Transverse colon (tissue), 4 donors: ENCODE results near the gene SRSF4. TPM values are rescaled to one million over a fixed set of nuclear protein-coding genes. Genes with fewer than 3 reads are reported as not detected.
A peak's percentile ranks its signal among the peaks of the same experiment; 100 is the strongest.

Source experiments
- DNase-seq: peaks from one replicate; pipeline ENCODE4 v3.0.0-alpha.2; 2019
- H3K27ac ChIP-seq, 4 donors: fragments of 200-600 bp; sonication (generic); 2 replicates each; pipeline ENCODE4 v1.5.1; 2016 to 2018; ENCODE audit warnings: inconsistent platforms in 4 of 4
- H3K27me3 ChIP-seq: fragments of 200-600 bp; sonication (generic); 2 replicates; pipeline ENCODE4 v1.5.1; 2017; ENCODE audit warnings: inconsistent platforms
- H3K36me3 ChIP-seq, 4 donors: fragments of 200-600 bp; sonication (generic); 2 replicates each; pipeline ENCODE4 v1.5.1; 2017 to 2019; ENCODE audit warnings: inconsistent platforms in 4 of 4
- H3K4me1 ChIP-seq, 4 donors: fragments of 200-600 bp; sonication (generic); 2 replicates each; pipeline ENCODE4 v1.5.1; 2017 to 2020; ENCODE audit warnings: inconsistent platforms in 4 of 4
- H3K4me3 ChIP-seq, 4 donors: fragments of 200-600 bp; sonication (generic); 1 replicate in 1 of 4; 2 replicates in 3 of 4; pipeline versions ENCODE4 v1.5.1 to v1.6.1; 2017 to 2019; ENCODE audit warnings: inconsistent platforms in 4 of 4
- H3K9me3 ChIP-seq, 2 donors: fragments of 200-600 bp; sonication (generic); 2 replicates each; pipeline ENCODE4 v1.5.1; 2017 to 2019; ENCODE audit warnings: inconsistent platforms in 2 of 2
- CTCF ChIP-seq, 5 experiments: fragments of 200-600 bp in 3 of 5; fragments of 450-650 bp in 2 of 5; sonication (generic) in 3 of 5; IDR thresholded peaks; 1 replicate in 2 of 5; 2 replicates in 3 of 5; pipeline ENCODE4 v1.5.1; 2016 to 2017; ENCODE audit warnings: antibody characterized with exemption in 5 of 5, inconsistent platforms in 3 of 5, mild to moderate bottlenecking in 2 of 5, moderate library complexity in 1 of 5
- EP300 ChIP-seq: sonication (generic); formaldehyde crosslinking; IDR thresholded peaks from one replicate; pipeline ENCODE4 v1.6.1; 2017; ENCODE audit warnings: antibody characterized with exemption, low read depth
- POLR2A ChIP-seq: fragments of 450-650 bp; IDR thresholded peaks from one replicate; pipeline ENCODE4 v1.6.1; 2016; ENCODE audit warnings: antibody characterized with exemption, mild to moderate bottlenecking, moderate library complexity
- POLR2AphosphoS5 ChIP-seq, 3 donors: sonication (generic); formaldehyde crosslinking; IDR thresholded peaks; one replicate each; pipeline ENCODE4 v1.6.1; 2016; ENCODE audit warnings: antibody characterized with exemption in 3 of 3
- WGBS, 2 donors: methylation state at CpG; one replicate each; pipeline ENCODE4 v1.1.5; 2018; ENCODE audit warnings: low coverage in 1 of 2; 5-methylcytosine and 5-hydroxymethylcytosine counted together
- in situ Hi-C, 4 donors: fragments of 200-750 bp; cut with MboI; loops; one replicate each; pipeline versions ENCODE4 v1.15.0 to v1.15.1; 2017; ENCODE audit warnings: low sequenced_read_pairs in 3 of 4, low pct_ligation_motif_present in 1 of 4, low pct_unique_long_range_greater_than_20kb in 1 of 4
- intact Hi-C: fragments of 100-400 bp; cut with DNase I; formaldehyde crosslinking; loops from one replicate; pipeline ENCODE4 v1.15.1; 2023; ENCODE audit warnings: low total_unique reads
- total RNA-seq, 4 donors: library from RNA; depleted of rRNA; stranded (reverse); fragments of >200 nt; gene quantifications; one replicate each; pipeline ENCODE4 v1.1.0, GENCODE V29; 2016

SRSF4 gene
- total RNA-seq, 4 donors from 2014 or later = 67.3 to 98.0 (median 72.4) TPM

DNA sequence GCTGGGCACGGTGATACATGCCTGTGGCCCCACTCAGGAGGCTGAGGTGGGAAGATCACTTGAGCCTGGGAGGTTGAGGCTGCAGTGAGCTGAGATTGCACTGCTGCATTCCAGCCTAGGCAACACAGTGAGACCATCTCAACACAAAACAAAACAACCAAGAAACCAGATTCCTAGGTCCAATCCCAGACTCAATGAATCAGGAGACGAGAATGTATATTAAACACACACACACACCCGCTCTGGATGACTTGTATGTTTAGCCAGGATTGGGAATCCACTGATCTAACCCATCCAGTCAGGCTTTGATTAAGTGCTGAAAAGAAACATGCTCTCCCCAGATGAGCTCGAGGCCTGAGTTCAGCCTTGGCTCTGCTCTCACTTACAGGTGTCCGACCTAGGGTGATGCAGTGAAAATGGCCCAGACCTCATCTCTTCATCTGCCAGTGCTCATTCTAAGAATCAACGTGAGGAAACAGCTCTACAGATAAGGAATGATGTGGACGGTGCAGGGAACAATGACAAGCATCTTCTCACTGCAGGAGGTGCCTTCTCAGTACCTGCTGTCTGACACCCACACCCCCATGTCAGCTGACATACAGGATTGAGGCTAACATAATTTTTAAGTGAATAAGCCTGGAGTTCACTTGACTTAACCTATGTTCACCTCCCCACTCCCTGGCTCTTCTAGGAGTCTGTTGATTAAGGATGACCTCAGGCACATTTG lies 15.3 kb upstream of the SRSF4 start:
- Histone ChIP-seq H3K9me3 (no peaks in the 10 kb centered on the region), H3K4me3 (no peak overlapping the region), H3K4me1 (peaks cover 0 to 9% (median under 1%) of the 10 kb centered on the region in 4 donors), H3K27me3 (no peaks in the 10 kb centered on the region), H3K27ac (peak overlapping the region in 1 of 4 donors; percentile 16), H3K36me3 (peaks cover 0 to 7% (median 1%) of the 10 kb centered on the region in 4 donors)
- TF ChIP-seq CTCF (IDR thresholded peaks at IDR 0.05) = no peak
- TF ChIP-seq POLR2AphosphoS5 (IDR thresholded peaks at IDR 0.05) = no peak
- no peak for TF ChIP-seq POLR2A
- TF ChIP-seq EP300 = no peak
- in situ Hi-C loops = loop anchor here in 3 of 4 donors (10.0 kb wide), 4 partner anchors 82 to 312 kb away; no protein-coding TSS in a partner anchor
- intact Hi-C loops = no loop called here
- DNase-seq = no peak
- WGBS, 2 donors = 61 to 69% methylated on average over 2 to 7 of the region's 7 CpGs

- no peak for DNase-seq
- no peak overlapping the region for H3K4me3 ChIP-seq
- peaks cover 0 to 7% (median 0%) of the 10 kb centered on the region in 4 donors for H3K36me3 ChIP-seq
- H3K4me1 ChIP-seq = peaks cover 0 to 4% (median 0%) of the 10 kb centered on the region in 4 donors
- no peak overlapping the region for H3K27ac ChIP-seq
- no peaks in the 10 kb centered on the region for H3K9me3 ChIP-seq
- in situ Hi-C loops (loop anchor here in 3 of 4 donors (10.0 kb wide), 4 partner anchors 81 to 311 kb away; no protein-coding TSS in a partner anchor), intact Hi-C loops (no loop called here)
- WGBS, 2 donors = 71% methylated on average over 8 of the region's 8 CpGs; no CpG with 5 or more reads in 1 of the 2 donors
- TF ChIP-seq POLR2A = no peak
- TF ChIP-seq CTCF (IDR thresholded peaks at IDR 0.05) = no peak
- TF ChIP-seq POLR2AphosphoS5 (IDR thresholded peaks at IDR 0.05) = no peak
- H3K27me3 ChIP-seq = no peaks in the 10 kb centered on the region
These were observed 14.2 kb upstream of the SRSF4 start for GRCh38 chr1:29195881-29196291.

- in situ Hi-C loops = loop anchor here in 3 of 4 donors (10.0 kb wide), 4 partner anchors 79 to 309 kb away; no protein-coding TSS in a partner anchor
- Histone ChIP-seq H3K4me3 (no peak overlapping the region), H3K36me3 (peaks cover 0 to 2% (median 0%) of the 10 kb centered on the region in 4 donors)
These were observed 12.3 kb upstream of the SRSF4 start for GRCh38 chr1:29193879-29194455.

More at GRCh38 chr1:29193879-29194455, 12.3 kb upstream of the SRSF4 start:
- H3K27me3 ChIP-seq = no peaks in the 10 kb centered on the region
- no peak for DNase-seq
- H3K4me1 ChIP-seq = peaks cover 0 to 4% (median 0%) of the 10 kb centered on the region in 4 donors
- 97% methylated on average over 8 of the region's 8 CpGs; no CpG with 5 or more reads in 1 of the 2 donors for WGBS, 2 donors
- TF ChIP-seq POLR2AphosphoS5 (IDR thresholded peaks at IDR 0.05) (no peak), EP300 (no peak), POLR2A (no peak), CTCF (IDR thresholded peaks at IDR 0.05) (no peak)
- no peaks in the 10 kb centered on the region for H3K9me3 ChIP-seq
- no peak overlapping the region for H3K27ac ChIP-seq
- intact Hi-C loops = no loop called here
